NCI-H345 treated with DMSO at 0.1 percent for 48 hours (cell line): ENCODE data around the gene G6PC2.

ENCODE experiments used
- DNase-seq: peaks from one replicate; lab custom pipeline; 2025; ENCODE audit not compliant: unreplicated experiment; lab: John Stamatoyannopoulos, UW

G6PC2 gene

DNA sequence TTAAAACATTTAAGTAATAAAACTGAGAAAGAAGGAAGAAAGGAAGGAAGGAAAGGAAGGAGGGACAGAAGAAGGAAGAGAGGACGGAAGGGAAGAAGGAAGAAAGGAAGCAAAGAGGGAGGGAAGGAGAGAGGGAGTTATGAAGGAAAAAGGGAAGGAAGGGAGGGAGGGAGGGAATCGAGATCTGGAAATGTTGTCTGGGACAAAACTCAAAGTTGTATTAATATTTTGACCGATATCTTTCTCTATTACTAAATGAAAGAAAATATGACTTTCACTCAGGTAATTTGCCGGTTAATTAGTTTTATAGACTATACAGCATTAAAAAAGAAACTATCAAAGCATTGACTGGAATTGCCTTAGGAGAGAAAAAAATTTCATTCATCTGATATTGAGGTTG, 44.4 kb downstream of the G6PC2 start:
- DNase-seq: no peak

DNA sequence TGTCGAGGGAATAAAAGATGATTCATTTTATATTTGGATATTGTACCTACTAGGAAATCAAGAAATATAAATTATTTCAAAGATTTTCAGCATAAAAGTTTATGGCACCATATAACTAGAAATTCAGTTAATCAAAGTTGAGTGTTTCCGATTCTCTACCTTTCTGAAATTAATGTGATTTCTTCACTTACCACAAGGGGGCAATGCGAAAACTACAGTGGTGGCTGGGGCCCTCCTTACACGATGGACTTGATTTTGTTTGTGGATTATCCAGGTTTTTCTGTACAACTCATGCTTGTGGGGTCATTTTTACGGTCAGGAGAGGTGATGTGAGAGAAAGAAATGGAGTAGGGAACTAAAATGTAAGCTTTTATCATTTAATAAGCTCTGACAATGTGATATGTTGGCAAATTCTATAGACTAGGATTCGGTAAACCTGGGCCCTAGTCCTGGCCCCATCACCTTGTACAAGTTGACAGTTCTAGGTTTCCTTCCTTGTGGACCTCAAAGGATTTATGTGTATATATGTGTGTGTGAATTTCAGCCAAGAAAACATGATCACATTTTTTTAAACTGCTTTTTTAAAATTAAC, 47.6 kb downstream of the G6PC2 start:
- no peak for DNase-seq

DNA sequence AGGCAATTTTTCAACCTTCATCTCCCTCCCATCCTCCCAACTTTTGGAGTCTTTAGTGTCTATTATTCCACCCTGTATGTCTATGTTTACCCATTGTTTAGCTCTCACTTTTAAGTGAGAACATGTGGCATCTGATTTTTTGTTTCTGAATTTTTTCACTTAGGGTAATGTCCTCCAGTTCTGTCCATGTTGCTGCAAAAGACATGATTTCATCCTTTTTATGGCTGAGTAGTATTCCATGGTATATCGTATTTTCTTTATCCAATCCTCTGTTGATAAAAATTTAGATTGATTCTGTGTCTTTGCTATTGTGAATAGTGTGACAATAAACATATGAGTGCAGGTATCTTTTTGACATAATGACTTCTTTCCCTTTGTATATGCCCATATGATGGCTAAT, 48.2 kb downstream of the G6PC2 start:
- DNase-seq: no peak

DNA sequence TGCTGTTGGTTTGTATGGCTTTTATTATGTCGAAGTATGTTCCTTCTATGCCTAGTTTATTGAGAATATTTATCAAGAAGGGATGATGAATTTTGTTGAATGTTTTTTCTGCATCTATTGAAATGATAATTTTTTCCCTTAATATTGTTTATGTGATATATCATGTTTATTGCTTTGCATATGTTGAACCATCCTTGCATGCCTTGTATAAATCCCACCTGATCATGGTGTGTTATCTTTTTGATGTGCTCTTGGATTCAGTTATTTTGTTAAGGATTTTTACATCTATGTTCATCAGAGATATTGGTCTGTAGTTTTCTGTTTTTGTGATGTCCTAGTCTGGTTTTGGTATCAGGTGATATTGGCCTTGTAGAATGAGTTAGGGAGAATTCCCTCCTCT, 50.8 kb downstream of the G6PC2 start:
- no peak for DNase-seq

DNA sequence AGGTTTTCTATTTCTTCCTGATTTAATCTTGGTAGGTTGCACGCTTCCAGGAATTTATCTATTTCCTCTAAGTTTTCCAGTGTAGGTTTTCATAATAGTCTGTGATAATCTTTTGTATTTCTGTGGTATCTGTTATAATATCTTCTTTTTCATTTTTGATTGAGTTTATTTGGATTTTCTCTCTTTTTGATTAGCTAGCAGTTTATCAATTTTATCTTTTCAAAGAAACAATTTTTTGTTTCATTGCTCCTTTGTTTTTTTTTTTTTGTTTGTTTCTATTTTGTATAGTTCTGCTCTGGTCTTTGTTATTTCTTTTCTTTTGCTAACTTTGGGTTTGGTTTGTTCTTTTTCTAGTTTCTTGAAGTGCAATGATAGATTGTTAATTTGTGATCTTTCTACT, 51.3 kb downstream of the G6PC2 start:
- no peak for DNase-seq

DNA sequence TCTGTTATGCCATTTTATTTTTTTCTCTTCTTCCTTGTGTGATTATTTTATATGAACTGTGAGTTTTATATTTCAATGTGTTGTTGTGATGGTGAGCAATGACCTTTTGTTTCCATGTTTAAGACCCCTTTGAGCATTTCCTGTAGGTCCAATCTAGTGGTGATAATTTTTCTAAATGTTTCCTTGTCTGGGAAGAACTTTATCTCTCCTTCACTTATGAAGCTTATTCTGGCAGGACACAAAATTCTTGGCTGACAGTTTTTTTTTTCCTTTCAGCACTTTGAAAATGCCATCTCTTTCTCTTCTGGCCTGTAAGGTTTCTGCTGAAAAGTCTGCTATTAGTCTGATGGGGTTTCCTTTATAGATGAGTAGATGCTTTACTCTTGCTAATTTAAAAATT, 53.2 kb downstream of the G6PC2 start:
- DNase-seq: no peak

DNA sequence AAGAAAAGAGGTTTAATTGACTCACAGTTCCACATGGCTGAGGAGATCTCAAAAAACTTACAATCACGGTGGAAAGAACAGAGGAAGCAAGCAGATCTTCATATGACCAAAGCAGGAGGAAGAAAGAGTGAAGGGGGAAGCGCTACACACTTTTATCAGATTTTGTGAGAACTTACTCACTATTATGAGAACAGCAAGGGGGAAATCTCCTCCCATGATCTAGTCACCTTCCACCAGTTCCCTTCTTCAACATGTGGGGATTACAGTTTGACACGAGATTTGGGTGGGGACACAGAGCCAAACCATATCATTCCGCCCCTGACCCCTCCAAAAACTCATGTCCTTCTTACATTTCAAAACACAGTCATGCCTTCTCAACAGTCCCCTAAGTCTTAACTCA, 54.2 kb downstream of the G6PC2 start:
- DNase-seq: no peak

DNA sequence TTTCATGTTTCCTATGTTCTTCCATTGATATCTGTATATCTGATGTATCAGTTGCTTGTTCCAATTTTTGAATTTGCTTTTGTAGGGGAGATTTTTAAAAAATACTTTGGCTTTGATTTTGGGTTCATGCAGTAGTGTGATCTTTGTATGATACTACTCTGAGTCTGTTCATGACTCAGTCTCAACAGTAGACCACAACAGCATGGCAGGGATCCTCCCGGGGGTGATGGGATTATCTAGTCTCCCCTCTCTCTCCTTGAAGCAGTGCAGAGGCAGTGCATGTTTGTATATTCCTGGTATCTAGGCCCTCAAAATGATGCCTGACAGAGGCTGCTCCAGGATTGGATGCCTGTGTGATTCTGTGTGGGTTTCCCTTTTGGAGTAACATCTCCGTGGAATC, 55.3 kb downstream of the G6PC2 start:
- no peak for DNase-seq
